Mesothelial cell of epicardium (in vitro differentiated cells): ENCODE results near the gene GLIS2. TPM values are rescaled to one million over a fixed set of nuclear protein-coding genes. Genes with fewer than 3 reads are reported as not detected.

Experiments
- DNase-seq, 2 experiments: peaks; one replicate each; pipeline ENCODE4 v3.0.0; 2021; ENCODE audit warnings: low spot score in 2 of 2; ENCODE audit not compliant: unreplicated experiment in 2 of 2
- H3K27ac Mint-ChIP-seq: 2 replicates; pipeline ENCODE4 v1.8.0; 2021; ENCODE audit warnings: mixed read lengths
- H3K27me3 Mint-ChIP-seq: 2 replicates; pipeline ENCODE4 v1.8.0; 2021; ENCODE audit warnings: low read depth, mixed read lengths
- H3K36me3 Mint-ChIP-seq: 2 replicates; pipeline ENCODE4 v1.8.0; 2021; ENCODE audit warnings: mixed read lengths
- H3K4me1 Mint-ChIP-seq: 2 replicates; pipeline ENCODE4 v1.8.0; 2021; ENCODE audit warnings: mixed read lengths
- H3K4me3 Mint-ChIP-seq: 2 replicates; pipeline ENCODE4 v1.8.0; 2021; ENCODE audit warnings: mild to moderate bottlenecking, moderate library complexity, mixed read lengths
- H3K9me3 Mint-ChIP-seq: 2 replicates; pipeline ENCODE4 v1.8.0; 2021; ENCODE audit warnings: mixed read lengths
- total RNA-seq: library from RNA; stranded (reverse); gene quantifications from 3 replicates; pipeline ENCODE4 v1.2.1, GENCODE V29; 2021
- TF ChIP-seq, protein P1 (sequence below): fragments of 200-600 bp; sonication (generic); IDR thresholded peaks from one replicate; pipeline ENCODE4 v1.5.0; 2021; ENCODE audit warnings: antibody characterized with exemption; ENCODE audit not compliant: unreplicated experiment

Gene GLIS2
- total RNA-seq, 1 donor from 2014 or later, result 79.6 TPM

GRCh38 chr16:4376126-4376892 lies 60.4 kb downstream of the GLIS2 start:
- no peak for DNase-seq
- TF ChIP-seq, protein P1, sequence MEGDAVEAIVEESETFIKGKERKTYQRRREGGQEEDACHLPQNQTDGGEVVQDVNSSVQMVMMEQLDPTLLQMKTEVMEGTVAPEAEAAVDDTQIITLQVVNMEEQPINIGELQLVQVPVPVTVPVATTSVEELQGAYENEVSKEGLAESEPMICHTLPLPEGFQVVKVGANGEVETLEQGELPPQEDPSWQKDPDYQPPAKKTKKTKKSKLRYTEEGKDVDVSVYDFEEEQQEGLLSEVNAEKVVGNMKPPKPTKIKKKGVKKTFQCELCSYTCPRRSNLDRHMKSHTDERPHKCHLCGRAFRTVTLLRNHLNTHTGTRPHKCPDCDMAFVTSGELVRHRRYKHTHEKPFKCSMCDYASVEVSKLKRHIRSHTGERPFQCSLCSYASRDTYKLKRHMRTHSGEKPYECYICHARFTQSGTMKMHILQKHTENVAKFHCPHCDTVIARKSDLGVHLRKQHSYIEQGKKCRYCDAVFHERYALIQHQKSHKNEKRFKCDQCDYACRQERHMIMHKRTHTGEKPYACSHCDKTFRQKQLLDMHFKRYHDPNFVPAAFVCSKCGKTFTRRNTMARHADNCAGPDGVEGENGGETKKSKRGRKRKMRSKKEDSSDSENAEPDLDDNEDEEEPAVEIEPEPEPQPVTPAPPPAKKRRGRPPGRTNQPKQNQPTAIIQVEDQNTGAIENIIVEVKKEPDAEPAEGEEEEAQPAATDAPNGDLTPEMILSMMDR, result no peak
- Mint-ChIP-seq H3K9me3 (no peaks in the 10 kb centered on the region), H3K4me1 (peaks cover 44% of the 10 kb centered on the region), H3K27ac (peak overlapping the region; percentile 87), H3K4me3 (no peak overlapping the region), H3K36me3 (no peaks in the 10 kb centered on the region), H3K27me3 (no peaks in the 10 kb centered on the region)

GRCh38 chr16:4376893-4377572 lies 61.2 kb downstream of the GLIS2 start:
- Mint-ChIP-seq H3K4me1 (peaks cover 43% of the 10 kb centered on the region), H3K4me3 (peak overlapping the region; percentile 22), H3K36me3 (no peaks in the 10 kb centered on the region), H3K27me3 (no peaks in the 10 kb centered on the region), H3K9me3 (no peaks in the 10 kb centered on the region), H3K27ac (peak overlapping the region; percentile 87)
- TF ChIP-seq, protein P1, result no peak
- DNase-seq, result no peak

- Mint-ChIP-seq H3K9me3 (no peaks in the 10 kb centered on the region), H3K4me3 (peak overlapping the region; percentile 22), H3K4me1 (peaks cover 41% of the 10 kb centered on the region), H3K27me3 (no peaks in the 10 kb centered on the region), H3K36me3 (no peaks in the 10 kb centered on the region), H3K27ac (peak overlapping the region; percentile 87)
- no peak for DNase-seq
- TF ChIP-seq, protein P1, result no peak
Measured at GRCh38 chr16:4377573-4378154, 61.8 kb downstream of the GLIS2 start.

DNA sequence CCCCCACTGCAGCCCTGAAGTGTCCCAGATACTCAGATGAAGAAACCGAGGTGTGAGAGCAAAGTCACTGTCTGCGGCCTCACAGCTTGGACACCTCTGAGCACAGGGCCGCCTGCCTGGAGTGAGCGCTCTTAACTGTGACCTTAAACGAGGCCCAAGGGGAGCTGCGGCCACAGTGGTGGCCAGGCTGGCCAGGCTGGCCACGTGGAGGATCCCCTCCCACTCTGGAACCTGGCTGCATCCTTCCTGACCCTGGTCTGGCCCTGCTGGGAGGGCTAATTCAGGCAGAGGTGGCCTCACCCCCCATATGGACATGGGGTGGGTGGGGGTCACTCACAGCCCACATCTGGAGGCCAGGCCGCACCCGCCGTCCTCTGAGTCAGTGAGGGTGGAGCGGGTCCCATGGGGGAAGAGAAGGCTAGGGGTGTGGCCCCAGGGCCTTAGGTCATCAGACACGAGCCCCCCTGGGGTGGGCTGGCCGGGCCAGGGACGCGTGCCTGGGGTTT lies 62.3 kb downstream of the GLIS2 start:
- H3K27ac Mint-ChIP-seq, result peak overlapping the region; percentile 87

GRCh38 chr16:4378999-4379690 lies 63.3 kb downstream of the GLIS2 start:
- Mint-ChIP-seq H3K27ac (no peak overlapping the region), H3K9me3 (no peaks in the 10 kb centered on the region), H3K27me3 (no peaks in the 10 kb centered on the region), H3K36me3 (peaks cover 2% of the 10 kb centered on the region), H3K4me3 (no peak overlapping the region), H3K4me1 (peaks cover 30% of the 10 kb centered on the region)
- TF ChIP-seq, protein P1, result no peak
- no peak for DNase-seq

More for the DNA sequence above, 62.3 kb downstream of the GLIS2 start:
- Mint-ChIP-seq H3K4me3 (no peak overlapping the region), H3K9me3 (no peaks in the 10 kb centered on the region), H3K36me3 (peaks cover 2% of the 10 kb centered on the region), H3K4me1 (peaks cover 36% of the 10 kb centered on the region), H3K27me3 (no peaks in the 10 kb centered on the region)
- no peak for DNase-seq
- TF ChIP-seq, protein P1, result no peak
